HepG2 (cell line): ENCODE results near the gene SERINC2. TPM values are rescaled to one million over a fixed set of nuclear protein-coding genes. Genes with fewer than 3 reads are reported as not detected.

ENCODE experiments used
- DMAP1 ChIP-seq: IDR thresholded peaks from 2 replicates; pipeline ENCODE4 v1.6.1; 2016
- DRAP1 ChIP-seq: IDR thresholded peaks from 2 replicates; pipeline ENCODE4 v1.6.1; 2016; ENCODE audit warnings: missing genetic modification reagents, missing compliant biosample characterization
- FLYWCH1 ChIP-seq: sonication (generic); formaldehyde crosslinking; IDR thresholded peaks from 2 replicates; pipeline ENCODE4 v1.8.1; 2023; ENCODE audit warnings: mild to moderate bottlenecking, missing genetic modification reagents
- HIVEP1 ChIP-seq: sonication (generic); formaldehyde crosslinking; IDR thresholded peaks from 2 replicates; pipeline ENCODE4 v1.4.0; 2020; ENCODE audit warnings: mild to moderate bottlenecking, missing genetic modification reagents
- JUN ChIP-seq: sonication (generic); formaldehyde crosslinking; IDR thresholded peaks from 2 replicates; pipeline ENCODE4 v1.4.0; 2020; ENCODE audit warnings: mild to moderate bottlenecking, missing genetic modification reagents
- KDM6A ChIP-seq: IDR thresholded peaks from 2 replicates; pipeline ENCODE4 v1.6.1; 2016; ENCODE audit warnings: low read depth
- MLX ChIP-seq: IDR thresholded peaks from 2 replicates; pipeline ENCODE4 v1.6.1; 2016
- NRL ChIP-seq: sonication (generic); formaldehyde crosslinking; IDR thresholded peaks from 2 replicates; pipeline ENCODE4 v1.5.0; 2020; ENCODE audit warnings: missing genetic modification reagents, mild to moderate bottlenecking, moderate library complexity, borderline replicate concordance
- PRDM15 ChIP-seq: sonication (generic); formaldehyde crosslinking; IDR thresholded peaks from 2 replicates; pipeline ENCODE4 v1.4.0; 2020; ENCODE audit warnings: missing genetic modification reagents
- RORA ChIP-seq: sonication (generic); formaldehyde crosslinking; IDR thresholded peaks from 2 replicates; pipeline ENCODE4 v1.5.0; 2020; ENCODE audit warnings: mild to moderate bottlenecking, missing genetic modification reagents, moderate library complexity
- SRF ChIP-seq: IDR thresholded peaks from 2 replicates; pipeline ENCODE4 v1.6.1; 2011; ENCODE audit warnings: mild to moderate bottlenecking, low read depth, low read length, moderate library complexity
- STAT5B ChIP-seq: sonication (generic); formaldehyde crosslinking; IDR thresholded peaks from 2 replicates; pipeline ENCODE4 v1.4.0; 2020; ENCODE audit warnings: missing genetic modification reagents
- TBX2 ChIP-seq: sonication (generic); formaldehyde crosslinking; IDR thresholded peaks from 2 replicates; pipeline ENCODE4 v1.5.0; 2020; ENCODE audit warnings: missing genetic modification reagents, mild to moderate bottlenecking, borderline replicate concordance
- TFE3 ChIP-seq: IDR thresholded peaks from 2 replicates; pipeline ENCODE4 v1.6.1; 2016
- YEATS2 ChIP-seq: sonication (generic); formaldehyde crosslinking; IDR thresholded peaks from 2 replicates; pipeline ENCODE4 v1.4.0; 2020; ENCODE audit warnings: missing genetic modification reagents, borderline replicate concordance
- ZNF30 ChIP-seq: sonication (generic); formaldehyde crosslinking; IDR thresholded peaks from 2 replicates; pipeline ENCODE4 v1.5.0; 2020; ENCODE audit warnings: mild to moderate bottlenecking, missing genetic modification reagents
- ZNF761 ChIP-seq: sonication (generic); formaldehyde crosslinking; conservative IDR thresholded peaks from 2 replicates; pipeline ENCODE4 v1.4.0; 2020; ENCODE audit warnings: mild to moderate bottlenecking, missing genetic modification reagents
- ZNF850 ChIP-seq: sonication (generic); formaldehyde crosslinking; conservative IDR thresholded peaks from 2 replicates; pipeline ENCODE4 v1.9.0; 2021; ENCODE audit warnings: mild to moderate bottlenecking, missing genetic modification reagents
- ZSCAN31 ChIP-seq: sonication (generic); formaldehyde crosslinking; IDR thresholded peaks from 2 replicates; pipeline ENCODE4 v1.5.0; 2020; ENCODE audit warnings: low read depth, mild to moderate bottlenecking, missing genetic modification reagents
- polyA plus RNA-seq, 8 experiments: library from polyadenylated mRNA; depleted of rRNA in 3 of 8; stranded (reverse) in 7 of 8; unstranded in 1 of 8; fragments of >200 nt; fragmentation: Illumina TruSeq in 4 of 8; extraction: Trizol in 4 of 8; gene quantifications; 2 replicates each; pipeline versions ENCODE4 v1.2.1 to v1.2.3, GENCODE V29; 2011 to 2016; ENCODE audit warnings: low read depth in 4 of 8, missing spikeins in 1 of 8, mixed read lengths in 1 of 8; ENCODE audit not compliant: insufficient read depth in 1 of 8
- total RNA-seq, 5 experiments: library from RNA; depleted of rRNA; stranded (reverse); fragments of >200 nt; fragmentation: Illumina TruSeq; extraction: Trizol; gene quantifications; 2 replicates each; pipeline ENCODE4 v1.2.3, GENCODE V29; 2016; ENCODE audit warnings: low read depth in 1 of 5

The SERINC2 gene
- total and polyA plus RNA-seq, 2 of the 13 experiments (the other 11 are each of a cell fraction or from before 2014, with no cell fraction given), result 4.8 to 126 TPM

GRCh38 chr1:31441970-31442647 lies 29.1 kb downstream of the SERINC2 start (continued):
- no peak for TF ChIP-seq PRDM15 (CRISPR knock-in tag)
- TF ChIP-seq NRL (CRISPR knock-in tag), result no peak
- TF ChIP-seq ZNF850 (CRISPR knock-in tag), result no peak
- TF ChIP-seq MLX (CRISPR knock-in tag), result peak; percentile 50; the same call in 1 of the 2 replicates
- TF ChIP-seq JUN (CRISPR knock-in tag), result no peak; the same call in 1 of the 2 replicates
- no peak for TF ChIP-seq HIVEP1 (CRISPR knock-in tag)
- no peak for TF ChIP-seq ZNF761
- TF ChIP-seq DRAP1 (CRISPR knock-in tag), result no peak; the same call in 1 of the 2 replicates
- TF ChIP-seq TBX2 (CRISPR knock-in tag), result peak; percentile 74; the same call in 1 of the 2 replicates
- no peak for TF ChIP-seq TFE3 (CRISPR knock-in tag)
- no peak for TF ChIP-seq YEATS2 (CRISPR knock-in tag)
- 0 out of 2 replicates have a peak, but pooled peaks have one; percentile 33 for TF ChIP-seq KDM6A (CRISPR knock-in tag)
- TF ChIP-seq ZSCAN31 (CRISPR knock-in tag), result no peak; the same call in 1 of the 2 replicates
- no peak for TF ChIP-seq RORA (CRISPR knock-in tag)
- TF ChIP-seq SRF, result no peak
- TF ChIP-seq FLYWCH1, result no peak
- TF ChIP-seq ZNF30 (CRISPR knock-in tag), result no peak
- no peak for TF ChIP-seq DMAP1 (CRISPR knock-in tag)
- no peak for TF ChIP-seq STAT5B
